ENCODE data around the gene IL17RC. TPM values are rescaled to one million over a fixed set of nuclear protein-coding genes. Genes with fewer than 3 reads are reported as not detected.

IL17RC gene
- total RNA-seq, 1 donor from 2014 or later, result 20.1 TPM

GRCh38 chr3:9903904-9904303 lies 13.0 kb upstream of the IL17RC start:
- peak overlapping the region; percentile 83 for H3K4me2 ChIP-seq (ENCODE audit: low read length)
- H3K36me3 ChIP-seq (ENCODE audit: insufficient read depth, low read length), result no peaks in the 10 kb centered on the region
- Mint-ChIP-seq H3K4me1 (ENCODE audit: low read depth, unreplicated experiment) (peaks cover 23% of the 10 kb centered on the region), H3K4me3 (ENCODE audit: unreplicated experiment) (no peak overlapping the region), H3K36me3 (ENCODE audit: low read depth, unreplicated experiment) (no peaks in the 10 kb centered on the region), H3K27me3 (ENCODE audit: low read depth, unreplicated experiment) (no peaks in the 10 kb centered on the region), H3K27ac (ENCODE audit: unreplicated experiment) (peak overlapping the region; percentile 79), H3K9me3 (ENCODE audit: unreplicated experiment) (no peaks in the 10 kb centered on the region)
- no peak overlapping the region for H3K4me3 ChIP-seq (ENCODE audit: insufficient read depth, low read depth, low read length)
- peaks cover 3% of the 10 kb centered on the region for H4K20me1 ChIP-seq (ENCODE audit: insufficient read depth, low read length)
- no peak overlapping the region for H3K9ac ChIP-seq (ENCODE audit: low read length)
- no peak for DNase-seq (ENCODE audit: low read depth)
- H3K27me3 ChIP-seq (ENCODE audit: insufficient read depth, low read length), result no peaks in the 10 kb centered on the region
- no peaks in the 10 kb centered on the region for H3K79me2 ChIP-seq (ENCODE audit: insufficient read depth, low read length)
- FAIRE-seq, result no peak
- H3K4me1 ChIP-seq (ENCODE audit: insufficient read depth, low read length), result peaks cover 16% of the 10 kb centered on the region
- TF ChIP-seq EZH2 (IDR thresholded peaks at IDR 0.05; ENCODE audit: insufficient read depth, low read length) (no peak), CTCF (IDR thresholded peaks at IDR 0.05; ENCODE audit: insufficient read depth, low read depth, low read length) (no peak)
- no peaks in the 10 kb centered on the region for H3K9me3 ChIP-seq (ENCODE audit: insufficient read depth, low read depth, low read length)
- no peak overlapping the region for H3K27ac ChIP-seq (ENCODE audit: low read depth, low read length)
- H2AFZ ChIP-seq (ENCODE audit: low read depth, low read length), result no peak overlapping the region

- H3K36me3 ChIP-seq (ENCODE audit: insufficient read depth, low read length), result no peaks in the 10 kb centered on the region
- H3K9me3 ChIP-seq (ENCODE audit: insufficient read depth, low read depth, low read length), result no peaks in the 10 kb centered on the region
- no peaks in the 10 kb centered on the region for H4K20me1 ChIP-seq (ENCODE audit: insufficient read depth, low read length)
- Mint-ChIP-seq H3K4me1 (ENCODE audit: low read depth, unreplicated experiment) (peaks cover 23% of the 10 kb centered on the region), H3K36me3 (ENCODE audit: low read depth, unreplicated experiment) (peaks cover 4% of the 10 kb centered on the region), H3K27me3 (ENCODE audit: low read depth, unreplicated experiment) (no peaks in the 10 kb centered on the region), H3K27ac (ENCODE audit: unreplicated experiment) (no peak overlapping the region), H3K9me3 (ENCODE audit: unreplicated experiment) (peaks cover 1% of the 10 kb centered on the region), H3K4me3 (ENCODE audit: unreplicated experiment) (no peak overlapping the region)
- DNase-seq (ENCODE audit: low read depth) (no peak), FAIRE-seq (no peak)
- H3K9ac ChIP-seq (ENCODE audit: low read length), result no peak overlapping the region
- H3K79me2 ChIP-seq (ENCODE audit: insufficient read depth, low read length), result no peaks in the 10 kb centered on the region
- H3K27ac ChIP-seq (ENCODE audit: low read depth, low read length), result no peak overlapping the region
- no peak overlapping the region for H2AFZ ChIP-seq (ENCODE audit: low read depth, low read length)
- TF ChIP-seq EZH2 (IDR thresholded peaks at IDR 0.05; ENCODE audit: insufficient read depth, low read length) (no peak), CTCF (IDR thresholded peaks at IDR 0.05; ENCODE audit: insufficient read depth, low read depth, low read length) (no peak)
- H3K27me3 ChIP-seq (ENCODE audit: insufficient read depth, low read length), result no peaks in the 10 kb centered on the region
- peaks cover 16% of the 10 kb centered on the region for H3K4me1 ChIP-seq (ENCODE audit: insufficient read depth, low read length)
- H3K4me2 ChIP-seq (ENCODE audit: low read length), result no peak overlapping the region
- H3K4me3 ChIP-seq (ENCODE audit: insufficient read depth, low read depth, low read length), result no peak overlapping the region
Measured at GRCh38 chr3:9906480-9906879, 10.4 kb upstream of the IL17RC start.

- Mint-ChIP-seq H3K9me3 (ENCODE audit: unreplicated experiment) (peaks cover 9% of the 10 kb centered on the region), H3K36me3 (ENCODE audit: low read depth, unreplicated experiment) (peaks cover 10% of the 10 kb centered on the region), H3K27me3 (ENCODE audit: low read depth, unreplicated experiment) (no peaks in the 10 kb centered on the region), H3K4me1 (ENCODE audit: low read depth, unreplicated experiment) (peaks cover 12% of the 10 kb centered on the region), H3K4me3 (ENCODE audit: unreplicated experiment) (no peak overlapping the region), H3K27ac (ENCODE audit: unreplicated experiment) (no peak overlapping the region)
- TF ChIP-seq EZH2 (IDR thresholded peaks at IDR 0.05; ENCODE audit: insufficient read depth, low read length) (no peak), CTCF (IDR thresholded peaks at IDR 0.05; ENCODE audit: insufficient read depth, low read depth, low read length) (no peak)
- DNase-seq (ENCODE audit: low read depth) (no peak), FAIRE-seq (no peak)
- Histone ChIP-seq H3K27ac (ENCODE audit: low read depth, low read length) (no peak overlapping the region), H3K79me2 (ENCODE audit: insufficient read depth, low read length) (no peaks in the 10 kb centered on the region), H3K36me3 (ENCODE audit: insufficient read depth, low read length) (no peaks in the 10 kb centered on the region), H3K9me3 (ENCODE audit: insufficient read depth, low read depth, low read length) (no peaks in the 10 kb centered on the region), H2AFZ (ENCODE audit: low read depth, low read length) (no peak overlapping the region), H3K4me1 (ENCODE audit: insufficient read depth, low read length) (peaks cover 9% of the 10 kb centered on the region), H3K9ac (ENCODE audit: low read length) (no peak overlapping the region), H3K27me3 (ENCODE audit: insufficient read depth, low read length) (no peaks in the 10 kb centered on the region), H3K4me2 (ENCODE audit: low read length) (no peak overlapping the region), H4K20me1 (ENCODE audit: insufficient read depth, low read length) (no peaks in the 10 kb centered on the region), H3K4me3 (ENCODE audit: insufficient read depth, low read depth, low read length) (no peak overlapping the region)
Measured at GRCh38 chr3:9908286-9908685, 8.6 kb upstream of the IL17RC start.
